Tibial artery (tissue), 4 donors: ENCODE data around the gene XRCC4.
"Not testable (repeated sequence)": the region's sequence is repeated elsewhere in the genome, so short reads cannot be mapped to it uniquely, and the experiment has no call there.

Experiments
- DNase-seq, 2 donors: peaks; one replicate each; pipeline ENCODE4 v3.0.0-alpha.2; 2019
- H3K27ac ChIP-seq, 2 donors: fragments of 200-600 bp; sonication (generic) in 1 of 2; 1 replicate in 1 of 2; 2 replicates in 1 of 2; pipeline ENCODE4 v1.5.1; 2018 to 2019; ENCODE audit warnings: mild to moderate bottlenecking in 1 of 2
- H3K27me3 ChIP-seq, 2 donors: fragments of 200-600 bp; sonication (generic) in 1 of 2; one replicate each; pipeline versions ENCODE4 v1.5.1 to v1.6.0; 2016 to 2019
- H3K36me3 ChIP-seq, 3 donors: fragments of 200-600 bp; sonication (generic) in 2 of 3; one replicate each; pipeline ENCODE4 v1.5.1; 2016 to 2019; ENCODE audit warnings: mild to moderate bottlenecking in 2 of 3
- H3K4me1 ChIP-seq, 4 donors: fragments of 200-600 bp; sonication (generic) in 2 of 4; 1 replicate in 3 of 4; 2 replicates in 1 of 4; pipeline ENCODE4 v1.5.1; 2016 to 2019
- H3K4me3 ChIP-seq, 2 donors: fragments of 200-600 bp; sonication (generic) in 1 of 2; 1 replicate in 1 of 2; 2 replicates in 1 of 2; pipeline ENCODE4 v1.5.1; 2018 to 2019; ENCODE audit warnings: mild to moderate bottlenecking in 2 of 2
- H3K9me3 ChIP-seq, 3 donors: fragments of 200-600 bp; sonication (generic) in 1 of 3; one replicate each; pipeline ENCODE4 v1.5.1; 2016 to 2019
- intact Hi-C: fragments of 100-400 bp; cut with DNase I; formaldehyde crosslinking; loops from one replicate; pipeline ENCODE4 v1.15.0; 2023; ENCODE audit warnings: low total_unique reads
- TF ChIP-seq, protein P1 (sequence below), 2 experiments: fragments of 200-600 bp in 1 of 2; fragments of 450-650 bp in 1 of 2; IDR thresholded peaks; one replicate each; pipeline ENCODE4 v1.5.1; 2017 to 2019; ENCODE audit warnings: antibody characterized with exemption in 2 of 2, mild to moderate bottlenecking in 1 of 2, moderate library complexity in 1 of 2

Gene XRCC4

DNA sequence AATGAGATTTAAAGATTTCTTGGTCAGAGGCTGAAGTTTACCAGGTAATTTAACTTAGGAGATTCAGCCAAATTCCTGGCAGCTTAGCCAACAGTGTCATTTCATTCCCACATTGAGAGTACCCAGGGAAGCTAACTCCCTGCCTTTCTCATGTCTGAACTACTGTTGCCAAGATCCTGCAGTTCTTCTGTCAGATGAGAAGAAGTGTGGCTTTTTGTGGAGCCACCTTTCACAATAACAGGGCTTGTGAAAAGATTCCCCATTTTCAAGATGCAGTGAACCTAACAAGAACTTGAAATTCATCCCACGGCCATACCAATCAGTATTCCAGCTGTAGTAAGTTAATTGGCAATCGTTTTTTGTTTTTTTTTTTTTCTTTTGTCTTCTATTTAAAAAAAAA is 176.4 kb downstream of the XRCC4 start:
- TF ChIP-seq, protein P1, sequence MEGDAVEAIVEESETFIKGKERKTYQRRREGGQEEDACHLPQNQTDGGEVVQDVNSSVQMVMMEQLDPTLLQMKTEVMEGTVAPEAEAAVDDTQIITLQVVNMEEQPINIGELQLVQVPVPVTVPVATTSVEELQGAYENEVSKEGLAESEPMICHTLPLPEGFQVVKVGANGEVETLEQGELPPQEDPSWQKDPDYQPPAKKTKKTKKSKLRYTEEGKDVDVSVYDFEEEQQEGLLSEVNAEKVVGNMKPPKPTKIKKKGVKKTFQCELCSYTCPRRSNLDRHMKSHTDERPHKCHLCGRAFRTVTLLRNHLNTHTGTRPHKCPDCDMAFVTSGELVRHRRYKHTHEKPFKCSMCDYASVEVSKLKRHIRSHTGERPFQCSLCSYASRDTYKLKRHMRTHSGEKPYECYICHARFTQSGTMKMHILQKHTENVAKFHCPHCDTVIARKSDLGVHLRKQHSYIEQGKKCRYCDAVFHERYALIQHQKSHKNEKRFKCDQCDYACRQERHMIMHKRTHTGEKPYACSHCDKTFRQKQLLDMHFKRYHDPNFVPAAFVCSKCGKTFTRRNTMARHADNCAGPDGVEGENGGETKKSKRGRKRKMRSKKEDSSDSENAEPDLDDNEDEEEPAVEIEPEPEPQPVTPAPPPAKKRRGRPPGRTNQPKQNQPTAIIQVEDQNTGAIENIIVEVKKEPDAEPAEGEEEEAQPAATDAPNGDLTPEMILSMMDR (IDR thresholded peaks at IDR 0.05): no peak
- Histone ChIP-seq H3K36me3 (no peaks in the 10 kb centered on the region), H3K27me3 (no peaks in the 10 kb centered on the region), H3K9me3 (no peaks in the 10 kb centered on the region), H3K27ac (no peak overlapping the region), H3K4me1 (no peaks in the 10 kb centered on the region), H3K4me3 (no peak overlapping the region)
- intact Hi-C loops: no loop called here
- DNase-seq: no peak

DNA sequence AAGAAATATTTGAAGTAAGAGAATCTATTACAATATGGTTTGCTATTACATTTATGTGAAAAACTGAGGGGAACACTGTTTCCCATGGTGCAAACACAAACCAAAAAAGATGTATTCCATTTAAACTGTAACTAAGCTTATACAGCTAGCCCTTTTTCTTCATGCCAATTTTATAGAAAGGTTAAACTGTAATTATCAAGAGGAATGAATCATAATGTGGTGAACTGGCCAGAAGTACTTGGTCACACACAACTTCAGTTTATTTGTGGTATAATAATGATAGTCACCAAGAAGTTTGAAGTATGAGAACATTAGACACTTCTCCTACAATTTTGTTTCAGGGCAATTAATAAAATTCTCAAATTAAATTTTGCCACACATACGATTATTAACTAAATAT is 177.9 kb downstream of the XRCC4 start:
- Histone ChIP-seq H3K9me3 (no peaks in the 10 kb centered on the region), H3K36me3 (no peaks in the 10 kb centered on the region), H3K27me3 (no peaks in the 10 kb centered on the region), H3K4me1 (no peaks in the 10 kb centered on the region), H3K27ac (no peak overlapping the region), H3K4me3 (no peak overlapping the region)
- TF ChIP-seq, protein P1 (IDR thresholded peaks at IDR 0.05): no peak
- intact Hi-C loops: no loop called here
- no peak for DNase-seq

- H3K4me3 ChIP-seq: no peak overlapping the region
- H3K36me3 ChIP-seq: no peaks in the 10 kb centered on the region
- no peak for DNase-seq
- intact Hi-C loops: no loop called here
- no peaks in the 10 kb centered on the region for H3K4me1 ChIP-seq
- no peaks in the 10 kb centered on the region for H3K9me3 ChIP-seq
- TF ChIP-seq, protein P1 (IDR thresholded peaks at IDR 0.05): no peak
- no peak overlapping the region for H3K27ac ChIP-seq
- no peaks in the 10 kb centered on the region for H3K27me3 ChIP-seq
These were observed 178.9 kb downstream of the XRCC4 start for GRCh38 chr5:83256091-83256780.

GRCh38 chr5:83257684-83258083 is 180.3 kb downstream of the XRCC4 start:
- H3K36me3 ChIP-seq, H3K27ac ChIP-seq, intact Hi-C loops, H3K9me3 ChIP-seq, H3K4me1 ChIP-seq, DNase-seq, H3K27me3 ChIP-seq, H3K4me3 ChIP-seq: not testable (repeated sequence)

DNA sequence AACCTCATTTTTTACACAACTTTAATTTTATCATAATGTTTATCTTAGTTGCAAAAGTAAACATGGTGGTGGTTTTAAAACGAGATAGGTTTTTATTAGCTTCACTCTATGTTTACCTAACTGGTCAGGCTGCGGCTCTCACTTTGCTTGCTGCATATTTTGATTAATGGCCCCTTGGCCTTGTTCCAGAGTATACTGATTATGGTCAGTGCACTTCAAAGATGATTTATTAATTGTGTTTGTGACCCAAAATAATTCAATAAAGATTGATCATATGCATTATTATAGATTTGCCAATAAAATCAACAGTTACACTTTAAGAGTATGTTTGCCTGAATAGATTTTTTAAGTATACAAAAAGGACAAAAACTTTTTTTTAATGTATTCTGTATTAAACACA is 188.0 kb downstream of the XRCC4 start:
- Histone ChIP-seq H3K9me3 (no peaks in the 10 kb centered on the region), H3K36me3 (no peaks in the 10 kb centered on the region), H3K27ac (no peak overlapping the region), H3K27me3 (no peaks in the 10 kb centered on the region), H3K4me3 (no peak overlapping the region), H3K4me1 (peaks cover 0 to 4% (median 0%) of the 10 kb centered on the region in 4 donors)
- intact Hi-C loops: no loop called here
- no peak for DNase-seq
- TF ChIP-seq, protein P1 (IDR thresholded peaks at IDR 0.05): no peak

DNA sequence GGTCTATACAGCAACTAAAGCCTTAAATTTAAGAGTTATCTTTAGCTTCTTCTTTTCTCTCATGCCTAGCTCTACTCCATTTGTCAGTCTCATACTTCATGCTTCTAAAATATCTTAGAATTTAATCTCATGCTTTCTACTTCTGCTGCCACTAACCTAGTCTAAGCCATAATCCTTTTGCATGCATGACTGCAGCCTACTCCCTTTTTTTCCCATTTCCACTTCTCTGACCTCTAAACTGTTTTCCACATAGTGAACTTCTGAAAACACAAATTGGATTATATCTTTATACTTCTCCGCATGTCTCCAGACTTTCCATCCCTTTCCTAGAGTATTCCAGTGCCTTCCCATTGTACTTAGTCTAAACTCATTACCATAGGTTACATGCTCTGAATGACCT is 193.0 kb downstream of the XRCC4 start:
- TF ChIP-seq, protein P1 (IDR thresholded peaks at IDR 0.05): no peak
- H3K36me3 ChIP-seq: no peaks in the 10 kb centered on the region
- peaks cover 0 to 1% (median 0%) of the 10 kb centered on the region in 4 donors for H3K4me1 ChIP-seq
- no peak overlapping the region for H3K27ac ChIP-seq
- intact Hi-C loops: no loop called here
- no peak for DNase-seq
- no peaks in the 10 kb centered on the region for H3K27me3 ChIP-seq
- H3K4me3 ChIP-seq: no peak overlapping the region
- no peaks in the 10 kb centered on the region for H3K9me3 ChIP-seq
